SK-MEL-5 (cell line): ENCODE measurements around the gene NDST1. TPM values are rescaled to one million over a fixed set of nuclear protein-coding genes. Genes with fewer than 3 reads are reported as not detected.

Experiments used
- DNase-seq: peaks from one replicate; pipeline ENCODE4 v3.0.0-alpha.2; 2016; ENCODE audit warnings: low read depth, low spot score
- in situ Hi-C: cut with HindIII; loops from 2 replicates; pipeline ENCODE4 v1.10.0; 2016; ENCODE audit warnings: low sequenced_read_pairs, high pct_unique_total_duplicates, low pct_unique_long_range_greater_than_20kb
- total RNA-seq: library from RNA; depleted of rRNA; stranded (reverse); fragments of >200 nt; shearing (Covaris generic); gene quantifications from 2 replicates; pipeline ENCODE4 v1.2.3, GENCODE V29; 2014

The NDST1 gene
- total RNA-seq, 1 experiment from 2014 or later: 10.9 TPM

DNA sequence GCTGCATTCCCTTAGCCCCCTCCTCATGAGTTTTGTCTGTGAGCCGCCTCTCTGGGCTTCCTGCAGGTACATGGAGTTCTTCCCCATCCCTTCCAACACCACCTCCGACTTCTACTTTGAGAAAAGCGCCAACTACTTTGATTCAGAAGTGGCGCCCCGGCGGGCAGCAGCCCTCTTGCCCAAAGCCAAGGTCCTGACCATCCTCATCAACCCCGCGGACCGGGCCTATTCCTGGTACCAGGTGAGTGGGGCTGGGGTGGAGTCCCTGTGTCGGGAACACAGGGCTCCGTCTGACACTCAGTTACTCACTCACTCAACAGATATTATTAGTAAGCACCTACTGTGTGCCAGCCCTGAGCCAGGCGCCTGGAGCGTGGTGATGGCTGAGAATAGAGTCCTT lies 37.3 kb downstream of the NDST1 start:
- DNase-seq: no peak
- in situ Hi-C loops: no loop called here

DNA sequence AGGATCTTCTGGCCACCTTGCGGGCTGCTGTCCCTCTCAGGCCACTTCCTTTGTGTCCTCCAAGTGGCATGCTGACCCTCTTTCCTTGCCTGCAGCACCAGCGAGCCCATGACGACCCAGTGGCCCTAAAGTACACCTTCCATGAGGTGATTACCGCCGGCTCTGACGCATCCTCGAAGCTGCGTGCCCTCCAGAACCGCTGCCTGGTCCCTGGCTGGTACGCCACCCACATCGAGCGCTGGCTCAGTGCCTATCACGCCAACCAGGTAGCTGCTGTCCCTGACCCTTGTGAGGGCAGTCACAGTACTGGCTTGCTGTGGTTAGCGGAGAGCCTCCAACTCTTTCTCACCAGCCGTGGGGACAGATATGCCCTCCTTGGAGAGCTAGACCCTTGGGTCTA lies 40.2 kb downstream of the NDST1 start:
- no peak for DNase-seq
- in situ Hi-C loops: no loop called here

DNA sequence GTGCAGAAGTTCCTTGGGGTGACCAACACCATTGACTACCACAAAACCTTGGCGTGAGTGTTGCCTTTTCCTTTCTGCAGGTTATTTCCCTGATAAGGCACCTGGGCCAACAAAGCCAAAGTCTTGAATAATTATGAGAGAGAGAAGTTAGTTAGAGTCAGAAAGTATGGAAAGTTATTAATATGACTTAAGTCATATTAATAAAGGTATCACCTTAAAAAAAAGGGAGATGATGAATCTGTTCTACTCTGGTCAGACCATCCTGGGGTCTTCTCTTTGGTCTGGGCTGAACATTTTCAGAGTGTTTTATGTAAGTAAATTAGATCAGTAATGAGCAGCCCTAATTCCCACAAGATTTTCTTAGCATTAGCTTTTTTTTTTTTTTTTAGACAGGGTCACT lies 41.8 kb downstream of the NDST1 start:
- DNase-seq: no peak
- in situ Hi-C loops: no loop called here

DNA sequence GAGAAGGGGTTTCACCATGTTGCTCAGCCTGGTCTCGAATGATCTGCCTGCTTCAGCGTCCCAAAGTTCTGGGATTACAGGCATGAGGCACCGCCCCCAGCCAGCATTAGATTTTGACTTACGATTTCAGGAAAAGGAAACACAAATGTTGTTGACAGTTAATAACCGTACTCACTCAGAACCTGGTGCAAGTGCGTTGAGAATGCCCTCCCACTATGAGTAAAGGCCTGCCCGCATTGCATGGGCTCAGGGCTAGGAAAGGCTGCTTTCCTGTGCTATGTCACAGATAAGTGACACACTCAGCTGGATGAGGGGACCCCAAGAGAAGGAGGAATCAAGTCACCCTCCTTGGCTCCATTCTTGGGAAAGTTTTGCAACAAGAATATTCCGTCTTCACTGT lies 42.4 kb downstream of the NDST1 start:
- no peak for DNase-seq
- in situ Hi-C loops: no loop called here

DNA sequence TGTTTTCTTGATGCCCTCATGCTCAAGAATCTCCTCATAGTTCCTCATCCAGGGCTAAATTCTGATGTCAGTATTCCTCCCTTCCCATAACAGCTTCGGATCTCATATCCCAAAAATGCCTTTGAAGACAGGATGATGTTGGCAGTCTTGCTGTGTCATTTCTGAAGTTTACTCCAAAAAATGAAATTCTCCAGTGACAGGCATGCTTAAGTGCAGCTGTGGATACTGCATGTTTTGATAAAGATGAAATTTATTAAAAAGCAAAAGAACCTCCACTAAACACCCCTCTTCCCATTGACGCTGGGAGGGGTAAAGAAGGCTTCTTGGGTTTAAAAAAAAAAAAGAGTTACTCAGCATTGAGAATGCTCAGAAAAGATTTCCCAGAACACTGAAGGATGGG lies 43.1 kb downstream of the NDST1 start:
- in situ Hi-C loops: no loop called here
- DNase-seq: no peak

DNA sequence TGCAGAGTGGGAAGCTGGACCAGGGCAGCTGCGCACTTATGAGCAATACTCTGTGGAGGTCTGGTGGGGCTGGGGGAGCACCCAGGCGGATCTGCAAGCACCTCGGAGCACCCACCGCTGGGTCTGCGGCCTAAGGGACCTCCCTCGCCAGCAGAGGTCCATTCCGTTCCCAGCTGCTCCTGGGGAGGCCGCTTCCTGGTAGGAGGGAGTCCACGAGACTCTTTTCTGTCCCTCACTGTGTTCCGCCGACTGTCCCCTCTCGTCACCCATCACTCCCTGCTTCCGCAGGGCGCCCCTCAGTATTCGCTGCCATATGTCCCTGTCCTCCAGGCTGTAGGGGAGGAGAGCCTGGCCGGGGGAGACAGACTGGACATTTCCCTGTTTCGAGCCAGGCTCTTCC lies 45.5 kb downstream of the NDST1 start:
- in situ Hi-C loops: no loop called here
- DNase-seq: no peak

DNA sequence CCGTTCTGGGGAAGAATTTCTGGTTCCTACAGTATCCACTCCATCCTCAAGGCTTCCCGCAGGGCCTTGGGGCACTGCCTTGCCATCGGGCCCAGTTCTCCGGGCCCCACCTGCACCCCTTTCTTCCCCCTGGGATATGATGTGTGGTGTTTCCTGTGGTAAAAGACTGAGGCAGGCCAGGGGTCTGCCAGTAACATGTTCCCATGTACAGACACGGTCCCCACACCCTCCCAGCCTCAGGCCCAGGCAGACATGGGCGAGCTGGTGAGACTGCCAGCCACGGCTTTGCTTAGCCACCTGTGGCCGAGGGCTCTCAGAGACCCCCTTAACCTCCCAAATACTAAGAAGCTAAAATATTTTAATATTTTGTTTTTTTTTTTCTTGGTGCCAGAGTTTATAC lies 46.0 kb downstream of the NDST1 start:
- no peak for DNase-seq
- in situ Hi-C loops: no loop called here

DNA sequence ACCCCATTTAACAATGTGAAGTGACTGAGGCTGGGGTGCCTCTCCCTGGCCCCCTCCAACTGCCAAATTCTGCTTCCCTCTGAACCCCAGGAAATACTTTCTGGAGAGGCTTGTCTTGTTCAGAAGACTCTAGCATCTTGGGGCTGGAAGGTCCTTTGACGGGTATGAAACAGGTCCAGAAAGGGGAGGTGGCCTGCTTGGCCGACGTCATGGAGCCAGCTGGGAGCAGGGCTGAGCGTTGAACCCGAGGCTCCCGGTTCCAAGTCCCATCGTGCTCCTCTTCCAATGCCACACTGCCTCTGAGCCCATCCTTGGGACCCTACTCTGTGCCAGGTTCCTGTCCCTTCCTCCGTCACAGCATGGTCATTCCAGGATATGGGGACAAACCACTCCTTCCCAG lies 46.9 kb downstream of the NDST1 start:
- DNase-seq: no peak
- in situ Hi-C loops: no loop called here

DNA sequence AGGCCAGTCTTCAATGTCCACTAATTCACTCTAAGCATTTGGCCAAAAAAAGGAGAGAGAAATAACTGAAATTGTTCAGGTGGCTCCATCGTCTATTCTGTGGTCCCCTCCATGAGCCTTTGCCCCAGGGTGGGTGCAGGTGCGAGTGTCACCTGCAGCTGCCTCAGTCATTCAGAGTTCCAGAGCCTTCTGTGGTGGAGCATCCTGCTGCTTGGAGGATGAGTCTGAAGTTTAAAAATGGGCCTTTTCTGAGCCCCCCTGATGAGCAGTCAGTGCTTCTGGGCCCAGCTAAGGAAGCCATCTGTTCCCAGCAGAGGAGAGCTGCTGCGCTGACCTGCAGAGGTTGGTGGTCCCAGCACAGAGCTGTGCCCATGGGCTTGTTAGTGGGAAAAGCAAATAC lies 48.2 kb downstream of the NDST1 start:
- no peak for DNase-seq
- in situ Hi-C loops: no loop called here

DNA sequence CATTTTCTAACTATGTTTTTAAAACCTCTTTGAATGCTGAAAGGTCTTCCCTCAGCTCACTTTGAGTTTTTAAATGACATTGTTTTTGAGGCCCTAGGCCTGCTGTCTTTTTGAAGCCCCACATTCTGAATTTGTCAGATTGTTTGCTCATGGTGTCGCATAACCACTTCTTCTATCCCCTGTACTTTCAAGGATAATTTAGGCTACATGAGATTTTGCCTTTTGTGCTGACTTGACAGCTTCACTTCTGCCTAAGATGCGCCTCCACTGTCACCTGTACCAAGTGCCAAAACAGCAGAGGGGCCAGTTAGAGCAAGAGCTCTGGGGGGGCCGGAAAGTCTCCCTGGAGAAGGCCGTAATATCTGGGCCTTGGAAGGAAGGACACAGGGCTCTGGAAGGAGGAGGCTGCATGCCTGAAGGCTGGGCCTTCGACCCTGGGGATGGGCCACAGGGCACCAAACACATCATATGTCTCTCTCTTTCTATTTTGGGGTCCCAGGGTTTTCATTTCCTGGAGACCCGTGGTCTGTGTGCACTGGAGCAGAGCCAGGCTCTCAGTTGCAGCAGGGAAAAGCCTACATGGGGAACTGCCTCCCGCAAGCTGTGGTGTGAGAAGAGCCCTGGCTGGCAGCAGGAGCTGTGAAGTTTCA lies 49.1 kb downstream of the NDST1 start:
- no peak for DNase-seq
- in situ Hi-C loops: no loop called here

DNA sequence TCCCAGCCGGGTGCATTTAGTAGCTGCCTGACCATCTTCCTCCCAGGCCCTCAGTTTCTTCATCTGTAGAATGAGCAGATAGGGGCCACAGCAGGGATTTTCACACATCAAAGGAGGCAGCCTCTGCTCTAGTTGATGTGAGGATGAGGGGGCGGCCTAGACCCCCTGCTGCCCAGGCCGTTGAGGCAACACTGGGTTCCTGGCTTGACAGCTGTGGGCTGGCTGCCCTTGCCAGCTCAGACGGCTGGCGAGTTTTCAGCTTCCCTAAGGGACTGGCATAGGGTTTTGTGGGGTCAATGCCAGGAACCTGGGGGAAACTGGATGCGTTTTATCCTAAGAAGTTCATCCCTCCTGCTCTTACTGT lies 49.6 kb downstream of the NDST1 start:
- in situ Hi-C loops: no loop called here
- DNase-seq: no peak

DNA sequence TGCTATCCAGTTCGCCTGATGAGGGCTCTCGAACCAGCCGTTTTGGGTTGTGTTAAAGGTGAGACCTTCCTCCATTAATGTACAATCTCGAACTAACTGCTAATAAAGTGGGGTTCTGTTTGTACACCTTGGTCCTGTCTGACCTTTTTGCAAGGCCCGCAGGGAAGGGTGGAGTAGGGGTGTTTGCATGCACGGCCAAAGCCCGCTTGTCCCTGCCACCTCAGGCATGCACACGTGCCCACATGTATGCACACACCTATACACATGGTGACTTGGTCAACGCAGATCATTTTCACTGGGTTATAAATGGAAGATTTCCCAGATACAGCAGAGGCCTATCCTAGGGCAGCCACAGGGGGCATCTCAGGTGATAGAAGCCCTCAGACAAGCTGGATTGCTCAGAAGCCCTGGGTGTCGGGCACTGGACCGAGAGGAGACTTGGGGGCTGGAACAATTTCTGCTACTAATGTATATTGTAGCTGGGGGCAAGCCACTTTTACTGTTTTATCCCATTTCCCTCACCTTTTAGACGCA lies 50.2 kb downstream of the NDST1 start:
- no peak for DNase-seq
- in situ Hi-C loops: no loop called here

DNA sequence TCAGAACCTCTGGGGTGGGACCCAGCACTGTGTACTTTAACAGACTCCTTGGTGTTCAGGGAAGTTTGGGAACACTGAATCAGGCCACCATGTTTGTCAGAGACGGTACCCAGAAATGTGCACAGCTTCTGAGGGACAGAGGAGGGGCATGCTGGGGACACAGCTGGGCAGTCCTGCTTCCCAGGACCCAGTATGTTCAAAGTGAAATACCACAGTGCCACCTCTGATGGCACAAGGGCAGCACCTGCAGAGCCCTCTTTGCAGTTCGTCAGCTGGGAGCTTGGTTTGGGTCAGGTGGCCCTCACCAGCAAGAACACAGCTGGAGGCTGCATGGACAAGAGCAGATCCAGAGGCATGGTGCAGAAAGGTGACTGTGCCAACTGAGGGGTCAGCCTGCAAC lies 51.2 kb downstream of the NDST1 start:
- in situ Hi-C loops: no loop called here
- no peak for DNase-seq

DNA sequence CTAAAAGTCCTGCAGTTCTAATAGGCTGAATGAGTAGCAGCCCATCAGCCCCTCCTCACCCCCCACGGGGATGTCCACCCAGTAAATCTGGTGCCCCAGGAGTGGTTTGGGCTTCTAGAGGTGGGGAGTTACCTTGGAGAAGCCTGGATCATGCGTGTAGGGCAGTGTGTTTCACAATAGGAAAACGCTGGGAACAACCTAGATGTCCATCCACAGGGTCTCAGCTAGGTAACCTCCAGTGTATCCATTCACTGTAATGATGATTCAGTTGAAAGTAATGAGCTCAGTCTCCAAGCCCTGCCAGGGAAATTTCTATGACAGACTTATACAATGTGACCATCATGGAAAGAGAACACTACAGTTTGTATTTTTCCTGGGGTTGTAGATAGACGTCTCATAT lies 51.8 kb downstream of the NDST1 start:
- DNase-seq: no peak
- in situ Hi-C loops: no loop called here

DNA sequence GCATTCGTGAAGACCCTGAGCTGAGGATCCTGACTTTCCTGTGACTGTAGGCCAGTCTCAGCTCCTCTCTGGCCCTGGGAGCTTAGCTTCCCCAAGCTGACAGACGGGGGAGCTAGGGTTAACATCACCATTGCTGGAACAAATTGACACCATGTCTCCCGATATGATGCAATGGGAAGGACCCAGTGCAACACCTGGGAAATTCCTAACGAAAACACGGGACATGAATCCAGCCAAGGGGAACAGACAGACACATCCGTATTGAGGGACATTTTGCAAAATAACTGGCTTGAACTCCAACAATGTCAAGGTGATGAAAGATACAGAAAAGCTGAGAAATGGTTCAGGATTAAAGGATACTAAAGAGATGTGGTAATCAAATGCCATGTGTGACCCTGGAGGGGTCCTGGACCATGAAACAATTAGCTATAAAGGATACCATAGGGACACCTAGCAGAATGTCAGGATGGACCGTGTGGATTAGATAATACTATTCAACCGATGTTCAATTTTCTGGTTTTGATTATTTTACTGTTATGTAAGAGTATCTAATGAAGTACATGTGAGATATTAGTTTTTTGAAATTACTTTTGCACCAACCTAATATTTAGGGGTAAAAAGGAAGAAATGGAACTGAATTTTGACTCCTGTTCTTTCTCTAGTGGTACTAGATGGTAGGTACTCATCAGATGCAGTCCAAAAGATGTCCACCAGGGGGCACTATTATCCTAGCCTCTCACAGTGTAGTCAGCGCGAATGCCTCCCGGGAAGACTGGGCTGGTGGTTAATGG lies 52.7 kb downstream of the NDST1 start:
- in situ Hi-C loops: no loop called here
- DNase-seq: peak; percentile 84

DNA sequence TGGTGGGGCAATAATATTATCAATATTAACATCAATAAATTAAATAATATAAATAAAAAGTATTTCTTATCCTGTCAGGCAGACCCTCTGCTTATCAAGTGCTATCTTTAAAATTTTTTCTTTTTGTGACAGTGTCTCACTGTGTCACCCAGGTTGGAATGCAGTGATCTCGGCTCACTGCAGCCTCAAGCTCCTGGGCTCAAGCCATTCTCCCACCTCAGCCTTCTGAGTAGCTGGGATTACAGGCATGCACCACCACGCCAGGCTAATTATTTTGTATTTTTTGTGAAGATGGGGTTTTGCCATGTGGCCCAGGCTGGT lies 53.2 kb downstream of the NDST1 start:
- no peak for DNase-seq
- in situ Hi-C loops: no loop called here

DNA sequence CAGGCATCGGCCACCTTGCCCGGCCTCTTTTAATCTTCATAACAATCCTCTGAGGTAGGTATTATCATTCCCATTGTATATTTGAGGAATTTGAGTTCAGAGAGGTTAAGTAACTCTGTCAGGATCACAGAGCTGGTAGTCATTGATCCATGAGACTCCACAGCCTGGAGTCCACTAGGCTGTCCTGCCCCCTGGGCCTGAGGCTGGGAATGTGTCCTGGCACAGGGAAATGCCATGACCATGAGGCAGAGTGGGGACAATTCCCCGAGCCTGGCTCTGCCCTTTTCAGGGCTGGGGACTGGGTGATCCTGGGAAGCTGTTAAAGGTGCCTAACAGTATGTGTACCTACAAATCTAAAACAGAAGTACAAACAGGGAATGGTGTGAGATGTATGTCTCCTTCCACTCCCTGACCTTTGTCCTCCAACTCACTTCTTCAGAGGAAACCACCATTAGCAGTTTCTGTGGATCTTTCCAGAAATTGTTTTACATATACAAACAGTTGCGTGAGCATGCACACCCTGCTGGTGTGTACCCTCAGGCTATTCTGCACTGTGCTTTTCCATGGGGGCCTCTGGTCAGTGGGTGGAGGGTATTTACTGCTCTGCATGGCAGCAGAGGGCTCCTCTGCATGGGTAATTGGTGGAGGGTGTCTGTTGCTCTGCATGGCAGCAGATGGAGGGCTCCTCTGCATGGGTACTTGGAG lies 53.8 kb downstream of the NDST1 start:
- in situ Hi-C loops: no loop called here
- no peak for DNase-seq

DNA sequence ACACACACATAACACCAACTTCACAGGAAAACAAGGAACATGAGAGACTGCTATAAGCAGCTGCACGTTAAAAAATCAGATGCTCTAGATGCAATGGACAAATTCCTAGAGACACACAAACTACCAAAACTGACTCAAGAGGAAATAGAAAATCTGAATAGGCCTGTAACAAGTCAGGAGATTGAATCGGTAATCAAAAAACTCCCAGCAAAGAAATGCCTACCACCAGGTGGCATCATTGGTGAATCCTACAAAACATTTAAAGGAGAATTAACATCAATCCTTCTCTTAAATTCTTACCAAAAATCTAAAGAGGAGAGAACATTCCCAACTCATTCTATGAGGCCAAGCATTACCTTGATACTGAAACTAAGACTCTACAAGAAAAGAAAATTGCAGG lies 54.9 kb downstream of the NDST1 start:
- in situ Hi-C loops: no loop called here
- DNase-seq: peak; percentile 59

DNA sequence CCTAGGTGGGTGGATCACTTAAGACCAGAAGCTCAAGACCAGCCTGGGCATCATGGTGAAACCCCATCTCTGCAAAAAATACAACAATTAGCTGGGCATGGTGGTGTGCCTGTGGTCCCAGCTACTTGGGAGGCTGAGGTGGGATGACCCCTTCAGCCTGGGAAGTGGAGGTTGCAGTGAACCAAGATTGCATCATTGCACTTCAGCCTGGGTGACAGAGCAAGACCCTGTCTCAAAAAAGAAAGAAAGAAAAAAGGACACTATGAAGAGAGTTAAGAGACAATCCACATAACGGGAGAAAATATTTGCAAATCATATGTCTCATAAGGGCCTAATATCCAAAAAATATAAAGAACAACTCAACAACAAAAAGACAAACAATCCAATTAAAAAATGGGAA lies 57.9 kb downstream of the NDST1 start:
- in situ Hi-C loops: no loop called here
- no peak for DNase-seq
